NCI-H1436 (cell line): ENCODE data around the gene PIP5KL1.

Experiments
- DNase-seq: peaks from one replicate; lab custom pipeline; 2025; lab: John Stamatoyannopoulos, UW

PIP5KL1 gene

GRCh38 chr9:127968700-127969383 lies 38.3 kb upstream of the PIP5KL1 start:
- DNase-seq = no peak

- DNase-seq = no peak
Measured at GRCh38 chr9:127968042-127968441, 37.5 kb upstream of the PIP5KL1 start.

DNA sequence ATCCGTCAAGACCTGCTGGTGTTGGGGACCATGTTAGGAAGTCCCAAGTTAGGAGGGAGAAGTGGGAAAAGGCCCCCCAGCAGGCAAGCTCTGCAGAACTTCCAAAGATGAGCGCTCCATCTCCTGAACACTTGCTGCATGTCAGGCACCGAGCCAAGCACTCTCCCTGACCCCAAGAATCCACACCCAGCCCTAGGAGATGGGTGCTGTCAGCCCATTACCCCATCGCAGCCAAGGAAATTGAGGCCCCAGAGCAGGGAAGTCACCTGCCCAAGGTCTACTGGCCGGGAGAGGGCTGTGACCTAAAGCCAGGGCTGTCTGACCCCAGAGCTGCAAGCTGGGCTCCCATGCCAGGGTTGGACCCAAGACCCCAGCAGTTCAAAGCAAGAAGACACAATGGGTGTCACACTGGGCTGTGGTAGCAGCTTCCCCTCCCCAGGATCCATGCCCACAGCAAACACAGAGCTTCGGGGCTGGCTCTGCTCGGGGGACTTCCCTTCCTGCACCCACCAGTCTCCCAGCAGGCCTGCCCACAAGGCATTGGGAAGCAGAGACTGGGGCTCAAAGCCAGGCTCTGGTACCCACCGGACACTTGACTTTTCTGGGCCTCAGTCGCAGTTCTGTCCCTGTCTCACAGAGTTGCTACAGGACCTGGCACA lies 36.7 kb upstream of the PIP5KL1 start:
- DNase-seq = no peak

GRCh38 chr9:127966416-127967150 lies 36.0 kb upstream of the PIP5KL1 start:
- no peak for DNase-seq

GRCh38 chr9:127965953-127966352 lies 35.4 kb upstream of the PIP5KL1 start:
- no peak for DNase-seq

GRCh38 chr9:127963359-127964064 lies 32.9 kb upstream of the PIP5KL1 start:
- DNase-seq = no peak

DNA sequence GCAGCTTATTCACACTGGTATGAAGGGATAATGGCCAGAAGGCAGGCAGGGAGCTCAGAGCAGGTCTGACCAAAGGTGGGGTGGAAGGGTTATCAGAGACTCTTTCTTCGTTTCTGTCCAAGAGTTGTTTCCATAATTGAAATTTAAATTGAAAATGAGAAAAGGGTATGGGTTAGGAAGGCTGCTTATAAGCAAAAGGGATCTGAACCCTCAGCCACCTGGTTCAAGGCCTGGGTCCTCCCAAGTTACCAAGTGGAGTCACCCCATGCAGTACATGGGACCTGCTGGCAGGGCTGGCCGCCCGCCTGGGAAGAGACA lies 32.4 kb upstream of the PIP5KL1 start:
- DNase-seq = no peak

GRCh38 chr9:127962278-127962677 lies 31.7 kb upstream of the PIP5KL1 start:
- no peak for DNase-seq

GRCh38 chr9:127961613-127962155 lies 31.1 kb upstream of the PIP5KL1 start:
- DNase-seq = no peak

DNA sequence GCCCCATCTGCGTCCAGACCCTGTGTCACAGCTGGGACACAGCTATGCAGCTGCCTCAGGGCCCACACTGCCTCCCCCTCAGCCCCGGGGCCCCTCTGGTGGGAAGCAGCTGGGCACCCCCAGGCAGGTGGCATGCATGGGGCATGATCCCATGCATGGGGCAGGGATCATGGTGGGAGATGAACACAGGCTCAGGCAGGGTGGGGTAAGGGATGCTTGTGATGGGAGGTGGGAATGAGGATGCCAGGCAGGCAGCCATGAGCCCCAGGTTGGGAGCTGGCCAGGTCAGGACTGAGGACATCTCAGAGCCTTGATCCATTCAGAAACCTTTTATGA lies 30.5 kb upstream of the PIP5KL1 start:
- no peak for DNase-seq

GRCh38 chr9:127960410-127961154 lies 30.0 kb upstream of the PIP5KL1 start:
- no peak for DNase-seq

GRCh38 chr9:127959841-127960409 lies 29.3 kb upstream of the PIP5KL1 start:
- DNase-seq = no peak

DNA sequence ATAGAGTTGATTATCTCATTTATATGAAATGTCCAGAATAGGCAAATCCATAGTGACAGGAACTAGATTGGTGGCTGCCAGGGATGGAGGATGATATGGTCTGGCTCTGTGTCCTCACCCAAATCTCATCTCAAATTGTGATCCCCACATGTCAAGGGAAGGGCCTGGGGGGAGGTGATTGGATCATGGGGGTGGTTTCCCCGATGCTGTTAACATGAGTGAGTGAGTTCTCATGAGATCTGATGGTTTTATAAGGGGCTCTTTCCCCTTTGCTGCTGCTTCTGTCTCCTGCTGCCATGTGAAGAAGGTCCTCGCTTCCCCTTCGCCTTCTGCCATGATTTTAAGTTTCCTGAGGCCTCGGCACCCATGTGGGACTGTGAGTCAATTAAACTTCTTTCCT lies 28.8 kb upstream of the PIP5KL1 start:
- DNase-seq = no peak

DNA sequence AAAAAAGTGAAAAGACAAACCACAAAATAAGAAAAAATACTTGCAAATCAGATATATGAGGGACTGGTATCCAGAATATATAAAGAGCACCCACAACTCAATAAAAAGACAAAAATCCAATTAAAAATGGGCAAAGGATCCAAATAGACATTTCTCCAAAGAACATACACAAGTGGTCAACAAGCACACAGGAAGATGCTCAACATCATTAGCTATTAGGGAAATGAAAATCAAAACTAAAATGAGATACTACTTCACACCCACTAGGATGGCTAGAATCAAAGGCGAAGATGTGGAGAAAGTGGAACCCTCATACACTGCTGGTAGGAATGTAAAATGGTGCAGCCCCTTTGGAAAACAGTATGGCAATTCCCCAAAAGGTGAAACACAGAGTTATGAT lies 28.2 kb upstream of the PIP5KL1 start:
- DNase-seq = no peak

GRCh38 chr9:127955294-127956015 lies 24.9 kb upstream of the PIP5KL1 start:
- DNase-seq = peak; percentile 93

DNA sequence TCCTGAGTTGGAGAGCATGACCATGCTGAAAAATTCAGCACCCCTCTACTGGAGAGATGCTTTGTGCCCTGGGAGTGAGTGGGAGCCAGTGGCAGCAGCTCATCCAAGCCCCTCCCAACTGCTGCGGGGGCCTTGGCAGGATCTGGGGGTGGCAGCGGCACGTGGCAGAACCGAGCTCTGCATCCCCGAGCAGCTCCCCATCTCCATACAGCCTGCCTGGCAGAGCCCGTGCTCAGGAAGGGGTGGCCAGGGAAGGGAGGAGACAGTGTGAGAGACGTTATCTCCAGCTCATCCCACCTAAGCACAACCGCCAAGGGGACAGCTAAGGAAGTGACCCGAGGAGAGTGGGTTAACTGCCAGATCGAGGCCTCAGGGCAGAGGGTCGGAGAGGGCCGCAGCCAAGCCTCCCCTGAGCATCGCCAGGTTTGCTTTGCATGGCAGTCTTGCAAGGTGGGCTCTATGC lies 24.3 kb upstream of the PIP5KL1 start:
- no peak for DNase-seq

DNA sequence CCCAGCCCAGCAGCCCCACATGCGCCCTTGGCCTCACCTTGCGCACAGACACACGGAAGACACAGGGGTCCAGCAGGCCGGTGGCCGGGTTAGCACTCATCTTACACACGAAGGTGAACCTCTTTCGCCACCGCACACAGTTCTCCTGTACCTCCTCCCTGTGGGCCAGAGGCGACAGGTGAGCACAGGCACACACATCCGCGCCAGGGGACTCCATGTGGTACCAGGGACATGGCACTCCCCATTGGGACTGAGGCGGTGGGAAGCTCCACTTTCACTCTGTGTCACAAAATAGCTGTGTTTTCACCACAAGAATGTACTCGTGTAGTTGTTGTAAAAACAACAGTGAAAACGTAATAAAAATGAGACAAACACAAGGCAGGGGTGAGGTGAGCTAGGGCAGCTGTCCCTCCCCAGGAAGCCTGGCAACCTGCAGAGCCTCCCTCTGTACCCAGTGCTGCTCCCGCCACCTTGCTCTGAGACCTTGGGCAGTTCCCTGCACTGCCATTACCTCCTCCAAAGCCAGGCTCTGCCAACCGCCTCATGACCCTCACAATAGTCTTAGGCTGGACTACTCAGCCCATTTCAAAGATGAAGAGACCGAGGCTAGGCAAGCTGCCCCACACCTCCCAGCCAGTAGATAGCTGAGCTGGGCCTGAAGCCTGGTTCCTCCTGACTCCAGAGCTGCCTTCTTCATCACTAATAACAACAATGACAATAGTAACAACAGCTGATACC lies 23.4 kb upstream of the PIP5KL1 start:
- no peak for DNase-seq

DNA sequence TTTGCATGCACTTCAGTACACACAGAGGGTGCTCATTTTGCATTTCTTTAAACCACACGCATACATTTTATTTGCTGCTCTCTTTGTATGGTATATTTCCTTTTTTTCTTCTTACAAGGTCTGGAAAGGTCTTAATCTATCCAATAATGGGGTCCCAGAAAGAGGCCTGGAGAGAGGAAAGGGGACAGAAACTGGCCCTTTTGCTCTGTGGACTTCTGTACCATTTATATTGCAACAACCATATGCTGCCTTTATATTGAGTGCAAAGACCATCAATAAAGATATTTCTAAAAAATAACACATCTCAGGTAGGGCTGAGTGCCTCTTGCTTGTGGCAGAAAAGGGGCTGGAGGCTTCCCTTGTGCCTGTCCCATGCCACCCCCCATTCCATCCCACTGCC lies 22.6 kb upstream of the PIP5KL1 start:
- no peak for DNase-seq

DNA sequence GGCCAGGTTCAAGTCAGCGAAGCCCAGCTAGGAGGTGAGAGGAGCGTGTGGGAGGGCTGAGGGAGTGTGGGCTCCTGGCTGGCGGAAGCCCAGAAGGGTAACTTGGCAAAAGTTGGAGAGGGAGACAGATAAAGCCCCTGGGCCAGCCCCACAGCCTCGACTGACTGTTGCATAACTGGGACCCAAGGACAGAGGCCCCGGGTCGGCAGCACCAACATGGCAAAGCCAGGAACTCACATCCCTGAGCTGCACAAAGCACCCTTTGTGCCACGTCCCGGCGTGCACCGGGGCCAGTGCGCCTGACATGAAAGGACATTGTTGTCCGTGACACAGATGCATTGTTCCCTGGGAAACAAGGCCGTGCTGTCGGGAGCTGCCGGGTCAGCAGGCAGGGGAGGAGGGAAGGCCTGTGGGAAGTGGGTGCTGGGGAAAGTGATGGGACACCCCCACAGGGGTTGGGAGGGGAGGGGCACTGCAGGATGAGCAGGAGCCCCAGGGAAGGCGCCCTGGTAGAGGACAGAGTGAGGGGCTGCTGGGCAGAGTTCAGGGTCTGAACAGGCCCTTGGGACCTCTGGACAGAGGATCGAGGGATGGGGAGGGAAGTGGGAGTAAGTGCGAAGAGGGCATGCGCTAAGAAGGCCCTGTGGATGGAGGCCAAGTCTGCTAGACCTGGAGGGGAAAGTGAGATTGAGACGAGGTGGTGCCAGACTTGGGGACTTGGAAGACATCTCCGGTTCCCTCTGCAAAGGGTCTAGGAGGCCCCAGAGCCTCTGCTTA lies 20.1 kb upstream of the PIP5KL1 start:
- DNase-seq = no peak
